ENCODE measurements around the gene POFUT2. TPM values are rescaled to one million over a fixed set of nuclear protein-coding genes. Genes with fewer than 3 reads are reported as not detected.

The POFUT2 gene
- total and polyA plus RNA-seq, 12 donors, result 13.1 to 68.9 (median 32.9) TPM

- Histone ChIP-seq H3K27ac (no peak overlapping the region), H3K9me3 (replicated peaks in 1 of 3) (peaks cover 0 to 12% (median 0%) of the 10 kb centered on the region in 3 donors), H3K4me1 (replicated peaks in 1 of 2) (no peaks in the 10 kb centered on the region), H3K36me3 (replicated peaks in 1 of 2) (peaks cover 0 to 3% of the 10 kb centered on the region in 2 donors), H3K27me3 (no peaks in the 10 kb centered on the region), H3K4me3 (no peak overlapping the region)
- no peak for TF ChIP-seq POLR2A (IDR thresholded peaks at IDR 0.05)
- TF ChIP-seq CTCF (IDR thresholded peaks at IDR 0.05), result no peak
- intact Hi-C loops (cut with DNase I), result no loop called here
- 77 to 82% (median 80%) methylated on average over 19 to 20 of the region's 20 CpGs for WGBS, 4 donors
- no peak for DNase-seq
Observed at GRCh38 chr21:45246386-45247320, 41.0 kb downstream of the POFUT2 start.

DNA sequence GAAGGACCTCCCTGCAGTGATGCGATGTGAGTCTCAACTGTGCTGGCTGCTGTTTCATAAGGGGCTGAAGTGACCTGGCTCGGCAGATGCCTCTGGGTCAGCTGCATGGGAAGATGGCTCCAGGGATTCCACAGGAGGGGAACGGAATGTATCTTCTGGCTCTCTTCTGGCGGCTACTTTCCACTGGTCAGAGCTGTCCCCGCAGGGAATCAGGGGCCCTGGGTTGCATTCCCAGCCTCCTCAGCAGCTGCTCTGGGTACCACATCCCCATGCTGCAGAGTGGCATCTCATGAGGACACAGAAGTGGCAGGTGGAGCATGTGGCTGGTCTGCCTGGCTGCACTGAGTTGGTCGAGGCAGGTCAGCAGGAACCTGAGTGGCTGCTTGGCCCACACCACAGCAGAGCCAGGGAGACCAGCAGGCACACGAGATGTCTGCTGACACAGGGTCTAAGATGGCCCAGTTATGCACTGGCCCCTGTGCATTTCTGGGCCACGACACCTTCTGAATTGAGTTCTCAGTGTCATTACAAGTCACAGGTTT, 42.8 kb downstream of the POFUT2 start:
- DNase-seq, result peak in 1 of 7 donors; percentile 30
- peaks cover 0 to 12% (median 0%) of the 10 kb centered on the region in 3 donors for H3K9me3 ChIP-seq (replicated peaks in 1 of 3)
- H3K4me1 ChIP-seq (replicated peaks in 1 of 2), result no peaks in the 10 kb centered on the region
- H3K36me3 ChIP-seq (replicated peaks in 1 of 2), result peaks cover 0 to 3% of the 10 kb centered on the region in 2 donors
- WGBS, 4 donors, result 61 to 80% (median 78%) methylated on average over 6 to 8 of the region's 8 CpGs
- no peak overlapping the region for H3K27ac ChIP-seq
- TF ChIP-seq CTCF (IDR thresholded peaks at IDR 0.05) (no peak), POLR2A (IDR thresholded peaks at IDR 0.05) (no peak)
- no peaks in the 10 kb centered on the region for H3K27me3 ChIP-seq
- intact Hi-C loops (cut with DNase I), result no loop called here
- H3K4me3 ChIP-seq, result no peak overlapping the region

GRCh38 chr21:45243603-45244002, 44.1 kb downstream of the POFUT2 start:
- DNase-seq, result no peak
- WGBS, 4 donors, result 37 to 60% (median 50%) methylated on average over 3 of the region's 3 CpGs
- peaks cover 0 to 3% of the 10 kb centered on the region in 2 donors for H3K36me3 ChIP-seq (replicated peaks in 1 of 2)
- no peaks in the 10 kb centered on the region for H3K27me3 ChIP-seq
- intact Hi-C loops (cut with DNase I), result no loop called here
- TF ChIP-seq POLR2A (IDR thresholded peaks at IDR 0.05) (no peak), CTCF (IDR thresholded peaks at IDR 0.05) (no peak)
- no peaks in the 10 kb centered on the region for H3K4me1 ChIP-seq (replicated peaks in 1 of 2)
- H3K4me3 ChIP-seq, result no peak overlapping the region
- no peak overlapping the region for H3K27ac ChIP-seq
- peaks cover 0 to 12% (median 0%) of the 10 kb centered on the region in 3 donors for H3K9me3 ChIP-seq (replicated peaks in 1 of 3)

GRCh38 chr21:45241357-45241756, 46.3 kb downstream of the POFUT2 start:
- TF ChIP-seq POLR2A (IDR thresholded peaks at IDR 0.05) (no peak), CTCF (IDR thresholded peaks at IDR 0.05) (no peak)
- WGBS, 4 donors, result 76 to 84% (median 79%) methylated on average over 3 of the region's 3 CpGs
- intact Hi-C loops (cut with DNase I), result no loop called here

More at GRCh38 chr21:45241357-45241756, 46.3 kb downstream of the POFUT2 start:
- Histone ChIP-seq H3K27me3 (no peaks in the 10 kb centered on the region), H3K4me1 (replicated peaks in 1 of 2) (no peaks in the 10 kb centered on the region), H3K27ac (no peak overlapping the region), H3K36me3 (replicated peaks in 1 of 2) (peaks cover 0 to 3% of the 10 kb centered on the region in 2 donors), H3K4me3 (no peak overlapping the region), H3K9me3 (replicated peaks in 1 of 3) (peaks cover 0 to 12% (median 0%) of the 10 kb centered on the region in 3 donors)
- DNase-seq, result no peak

Data from adrenal gland (tissue), 12 donors.